HG03469 (cell line): ENCODE data around the gene UBE2C.
"Not testable (repeated sequence)": the region's sequence is repeated elsewhere in the genome, so short reads cannot be mapped to it uniquely, and the experiment has no call there.

Experiments
- ATAC-seq: cut with Tn5 transposase; IDR thresholded peaks from one replicate; pipeline ENCODE4 v1.9.1; 2021; ENCODE audit warnings: mild to moderate bottlenecking, moderate library complexity, moderate number of reproducible peaks; ENCODE audit not compliant: unreplicated experiment

UBE2C gene

GRCh38 chr20:45812157-45813005 is at the start of gene UBE2C:
TSS of gene UBE2C (plus strand) at chr20:45812644. CDS start at chr20:45812696, 52 bp downstream.
- peak; percentile 92 for ATAC-seq

GRCh38 chr20:45764618-45765282 is 47.7 kb upstream of the UBE2C start:
- ATAC-seq, result not testable (repeated sequence)

GRCh38 chr20:45765307-45765875 is 47.1 kb upstream of the UBE2C start:
- ATAC-seq, result no peak

- no peak for ATAC-seq
Observed at GRCh38 chr20:45765980-45766379, 46.5 kb upstream of the UBE2C start.

GRCh38 chr20:45768479-45768878 is 44.0 kb upstream of the UBE2C start:
- ATAC-seq, result no peak

GRCh38 chr20:45771182-45771759 is 41.2 kb upstream of the UBE2C start:
- no peak for ATAC-seq

- ATAC-seq, result no peak
Observed at GRCh38 chr20:45772693-45773092, 39.8 kb upstream of the UBE2C start.

GRCh38 chr20:45774945-45775344 is 37.5 kb upstream of the UBE2C start:
- ATAC-seq, result no peak

GRCh38 chr20:45775411-45775810 is 37.0 kb upstream of the UBE2C start:
- ATAC-seq, result no peak

GRCh38 chr20:45776931-45777330 is 35.5 kb upstream of the UBE2C start:
- ATAC-seq, result no peak

GRCh38 chr20:45779011-45779915 is 33.2 kb upstream of the UBE2C start:
- no peak for ATAC-seq

- no peak for ATAC-seq
Observed at GRCh38 chr20:45780159-45780558, 32.3 kb upstream of the UBE2C start.

GRCh38 chr20:45781391-45781931 is 31.0 kb upstream of the UBE2C start:
- no peak for ATAC-seq

- ATAC-seq, result no peak
Observed at GRCh38 chr20:45782890-45783289, 29.6 kb upstream of the UBE2C start.

- no peak for ATAC-seq
Observed at GRCh38 chr20:45783656-45784294, 28.7 kb upstream of the UBE2C start.

GRCh38 chr20:45788351-45788750 is 24.1 kb upstream of the UBE2C start:
- ATAC-seq, result no peak

- ATAC-seq, result no peak
Observed at GRCh38 chr20:45792317-45793118, 19.9 kb upstream of the UBE2C start.

GRCh38 chr20:45796337-45797065 is 15.9 kb upstream of the UBE2C start:
- ATAC-seq, result no peak
